ENCODE measurements around the gene STYXL1.

Gene STYXL1

DNA sequence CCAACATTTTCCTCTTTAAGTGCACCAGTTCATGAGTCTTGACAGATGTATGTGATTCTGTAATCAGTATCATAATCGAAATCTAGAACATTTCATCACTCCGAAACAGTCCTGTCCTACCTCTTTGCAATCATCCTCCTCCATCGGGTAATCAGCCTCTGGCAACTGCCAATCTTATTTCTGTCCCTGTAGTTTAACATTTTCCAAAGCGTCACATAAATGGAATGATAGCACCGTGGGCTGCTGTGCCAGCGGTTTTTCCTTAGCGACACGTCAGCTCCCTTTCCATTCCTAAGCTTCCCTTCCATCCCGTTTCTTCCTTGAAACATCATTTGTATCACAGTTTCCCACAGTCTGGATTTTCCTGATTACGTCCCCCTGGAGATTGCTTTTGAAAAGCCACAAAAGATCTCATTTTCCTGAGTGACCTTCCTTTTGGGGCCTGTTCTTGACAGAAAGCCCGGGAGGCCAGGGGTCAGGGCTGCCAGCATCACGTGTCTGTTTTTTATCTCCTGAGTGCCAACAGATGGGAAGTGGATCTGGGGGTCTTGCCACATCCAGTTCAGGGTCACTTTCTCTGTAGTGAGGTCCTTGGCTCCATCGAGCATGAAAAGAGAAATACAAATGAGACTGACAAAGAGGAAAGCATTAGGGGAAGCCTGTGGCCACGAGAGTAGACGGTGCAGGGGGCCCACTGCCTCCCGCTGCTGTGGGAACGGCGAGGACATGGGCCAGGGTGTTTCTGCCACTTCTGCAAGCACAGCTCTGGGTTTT is 85.0 kb downstream of the STYXL1 start:
- Histone ChIP-seq H3K27ac (replicated peaks) (no peak overlapping the region), H3K4me3 (replicated peaks; ENCODE audit: insufficient read depth, low read length) (no peak overlapping the region), H3K27me3 (ENCODE audit: insufficient read depth, poor library complexity, severe bottlenecking) (no peaks in the 10 kb centered on the region)
- DNase-seq (ENCODE audit: low read depth in 1 of 2, low spot score in 1 of 2): no peak
- TF ChIP-seq SPI1 (IDR thresholded peaks at IDR 0.05; ENCODE audit: borderline replicate concordance, low read depth) (no peak), POLR2AphosphoS5 (IDR thresholded peaks at IDR 0.05; ENCODE audit: low read depth) (no peak), GABPA (IDR thresholded peaks at IDR 0.05; ENCODE audit: low read depth) (no peak)
- TF ChIP-seq, protein P1, sequence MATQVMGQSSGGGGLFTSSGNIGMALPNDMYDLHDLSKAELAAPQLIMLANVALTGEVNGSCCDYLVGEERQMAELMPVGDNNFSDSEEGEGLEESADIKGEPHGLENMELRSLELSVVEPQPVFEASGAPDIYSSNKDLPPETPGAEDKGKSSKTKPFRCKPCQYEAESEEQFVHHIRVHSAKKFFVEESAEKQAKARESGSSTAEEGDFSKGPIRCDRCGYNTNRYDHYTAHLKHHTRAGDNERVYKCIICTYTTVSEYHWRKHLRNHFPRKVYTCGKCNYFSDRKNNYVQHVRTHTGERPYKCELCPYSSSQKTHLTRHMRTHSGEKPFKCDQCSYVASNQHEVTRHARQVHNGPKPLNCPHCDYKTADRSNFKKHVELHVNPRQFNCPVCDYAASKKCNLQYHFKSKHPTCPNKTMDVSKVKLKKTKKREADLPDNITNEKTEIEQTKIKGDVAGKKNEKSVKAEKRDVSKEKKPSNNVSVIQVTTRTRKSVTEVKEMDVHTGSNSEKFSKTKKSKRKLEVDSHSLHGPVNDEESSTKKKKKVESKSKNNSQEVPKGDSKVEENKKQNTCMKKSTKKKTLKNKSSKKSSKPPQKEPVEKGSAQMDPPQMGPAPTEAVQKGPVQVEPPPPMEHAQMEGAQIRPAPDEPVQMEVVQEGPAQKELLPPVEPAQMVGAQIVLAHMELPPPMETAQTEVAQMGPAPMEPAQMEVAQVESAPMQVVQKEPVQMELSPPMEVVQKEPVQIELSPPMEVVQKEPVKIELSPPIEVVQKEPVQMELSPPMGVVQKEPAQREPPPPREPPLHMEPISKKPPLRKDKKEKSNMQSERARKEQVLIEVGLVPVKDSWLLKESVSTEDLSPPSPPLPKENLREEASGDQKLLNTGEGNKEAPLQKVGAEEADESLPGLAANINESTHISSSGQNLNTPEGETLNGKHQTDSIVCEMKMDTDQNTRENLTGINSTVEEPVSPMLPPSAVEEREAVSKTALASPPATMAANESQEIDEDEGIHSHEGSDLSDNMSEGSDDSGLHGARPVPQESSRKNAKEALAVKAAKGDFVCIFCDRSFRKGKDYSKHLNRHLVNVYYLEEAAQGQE (IDR thresholded peaks at IDR 0.05; ENCODE audit: insufficient replicate concordance, low read depth): no peak
- TF ChIP-seq, protein P2, sequence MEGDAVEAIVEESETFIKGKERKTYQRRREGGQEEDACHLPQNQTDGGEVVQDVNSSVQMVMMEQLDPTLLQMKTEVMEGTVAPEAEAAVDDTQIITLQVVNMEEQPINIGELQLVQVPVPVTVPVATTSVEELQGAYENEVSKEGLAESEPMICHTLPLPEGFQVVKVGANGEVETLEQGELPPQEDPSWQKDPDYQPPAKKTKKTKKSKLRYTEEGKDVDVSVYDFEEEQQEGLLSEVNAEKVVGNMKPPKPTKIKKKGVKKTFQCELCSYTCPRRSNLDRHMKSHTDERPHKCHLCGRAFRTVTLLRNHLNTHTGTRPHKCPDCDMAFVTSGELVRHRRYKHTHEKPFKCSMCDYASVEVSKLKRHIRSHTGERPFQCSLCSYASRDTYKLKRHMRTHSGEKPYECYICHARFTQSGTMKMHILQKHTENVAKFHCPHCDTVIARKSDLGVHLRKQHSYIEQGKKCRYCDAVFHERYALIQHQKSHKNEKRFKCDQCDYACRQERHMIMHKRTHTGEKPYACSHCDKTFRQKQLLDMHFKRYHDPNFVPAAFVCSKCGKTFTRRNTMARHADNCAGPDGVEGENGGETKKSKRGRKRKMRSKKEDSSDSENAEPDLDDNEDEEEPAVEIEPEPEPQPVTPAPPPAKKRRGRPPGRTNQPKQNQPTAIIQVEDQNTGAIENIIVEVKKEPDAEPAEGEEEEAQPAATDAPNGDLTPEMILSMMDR (IDR thresholded peaks at IDR 0.05; ENCODE audit: insufficient read depth, low read length): no peak

DNA sequence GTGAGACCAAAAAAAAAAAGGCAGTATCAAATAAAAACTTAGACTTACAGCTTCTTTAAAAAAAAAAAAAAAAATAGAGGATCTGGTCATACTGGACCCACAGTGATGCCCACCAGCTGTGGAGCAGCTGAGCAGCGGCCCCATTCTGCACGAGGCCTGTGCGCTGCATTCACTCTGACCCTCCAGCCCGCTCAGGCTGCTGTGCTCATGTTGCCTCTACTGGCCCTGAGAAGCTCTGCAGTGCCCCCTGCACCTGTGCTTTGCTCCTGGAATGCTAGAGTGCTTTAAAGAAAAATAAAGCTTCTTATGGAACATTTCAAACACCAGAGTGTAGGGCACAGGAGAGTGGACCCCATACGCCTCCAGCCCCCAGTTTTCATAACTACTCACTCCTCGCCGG is 86.6 kb downstream of the STYXL1 start:
- TF ChIP-seq, protein P1 (IDR thresholded peaks at IDR 0.05; ENCODE audit: insufficient replicate concordance, low read depth): no peak
- TF ChIP-seq, protein P2 (IDR thresholded peaks at IDR 0.05; ENCODE audit: insufficient read depth, low read length): no peak
- no peak for TF ChIP-seq GABPA (IDR thresholded peaks at IDR 0.05; ENCODE audit: low read depth)
- no peak for TF ChIP-seq SPI1 (IDR thresholded peaks at IDR 0.05; ENCODE audit: borderline replicate concordance, low read depth)
- no peak for TF ChIP-seq POLR2AphosphoS5 (IDR thresholded peaks at IDR 0.05; ENCODE audit: low read depth)
- DNase-seq (ENCODE audit: low read depth in 1 of 2, low spot score in 1 of 2): no peak
- H3K27me3 ChIP-seq (ENCODE audit: insufficient read depth, poor library complexity, severe bottlenecking): no peaks in the 10 kb centered on the region
- H3K27ac ChIP-seq (replicated peaks): no peak overlapping the region
- no peak overlapping the region for H3K4me3 ChIP-seq (replicated peaks; ENCODE audit: insufficient read depth, low read length)

DNA sequence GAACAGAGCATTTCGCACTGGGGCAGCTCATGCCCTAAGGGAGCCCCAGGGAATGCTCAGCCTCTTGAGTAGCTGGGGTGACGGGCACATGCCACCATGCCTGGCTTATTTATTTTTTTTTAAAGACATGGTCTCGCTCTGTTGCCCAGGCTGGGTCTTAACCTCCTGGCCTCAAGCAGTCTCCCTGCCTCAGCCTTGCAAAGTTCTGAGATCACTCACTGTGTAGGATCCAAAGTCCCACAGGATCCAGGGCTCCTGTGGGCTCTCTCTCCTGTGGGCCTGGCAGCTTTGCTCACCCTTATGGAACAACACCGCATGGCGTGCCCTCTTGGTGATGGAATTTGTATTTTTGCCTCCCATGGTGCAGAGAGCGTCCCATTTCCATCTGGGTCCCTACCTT is 87.4 kb downstream of the STYXL1 start:
- no peak for DNase-seq (ENCODE audit: low read depth in 1 of 2, low spot score in 1 of 2)
- H3K27ac ChIP-seq (replicated peaks): no peak overlapping the region
- H3K27me3 ChIP-seq (ENCODE audit: insufficient read depth, poor library complexity, severe bottlenecking): no peaks in the 10 kb centered on the region
- H3K4me3 ChIP-seq (replicated peaks; ENCODE audit: insufficient read depth, low read length): no peak overlapping the region
- TF ChIP-seq, protein P1 (IDR thresholded peaks at IDR 0.05; ENCODE audit: insufficient replicate concordance, low read depth): no peak
